Stimulated activated CD8-positive, alpha-beta memory T cell treated with anti-CD3 and anti-CD28 coated beads, Interleukin-12 subunit alpha, Interleukin-12 subunit beta, amount 100 ng/mL, for 24 hours (primary cell): ENCODE measurements around the gene RMC1.
"Not testable (repeated sequence)": the region's sequence is repeated elsewhere in the genome, so short reads cannot be mapped to it uniquely, and the experiment has no call there.

Experiments
- DNase-seq: peaks from one replicate; pipeline ENCODE4 v3.0.0-alpha.2; 2020; ENCODE audit errors: extremely low read depth

Gene RMC1

GRCh38 chr18:23560186-23560585 is 56.9 kb downstream of the RMC1 start:
- no peak for DNase-seq

- no peak for DNase-seq
These were observed 60.2 kb downstream of the RMC1 start for GRCh38 chr18:23563377-23564043.

- no peak for DNase-seq
These were observed 62.7 kb downstream of the RMC1 start for GRCh38 chr18:23565916-23566547.

GRCh38 chr18:23567671-23568070 is 64.4 kb downstream of the RMC1 start:
- no peak for DNase-seq

- DNase-seq, result no peak
These were observed 65.2 kb downstream of the RMC1 start for GRCh38 chr18:23568281-23569138.

- DNase-seq, result no peak
These were observed 66.2 kb downstream of the RMC1 start for GRCh38 chr18:23569299-23570063.

GRCh38 chr18:23570912-23571504 is 67.7 kb downstream of the RMC1 start:
- DNase-seq, result no peak

- no peak for DNase-seq
These were observed 68.7 kb downstream of the RMC1 start for GRCh38 chr18:23572012-23572411.

GRCh38 chr18:23572570-23572969 is 69.3 kb downstream of the RMC1 start:
- DNase-seq, result no peak

GRCh38 chr18:23573020-23573419 is 69.7 kb downstream of the RMC1 start:
- DNase-seq, result no peak

- no peak for DNase-seq
These were observed 70.5 kb downstream of the RMC1 start for GRCh38 chr18:23573626-23574431.

- no peak for DNase-seq
These were observed 71.4 kb downstream of the RMC1 start for GRCh38 chr18:23574611-23575308.

- DNase-seq, result no peak
These were observed 72.0 kb downstream of the RMC1 start for GRCh38 chr18:23575309-23575651.

- not testable (repeated sequence) for DNase-seq
These were observed 74.2 kb downstream of the RMC1 start for GRCh38 chr18:23577521-23577920.

GRCh38 chr18:23578067-23578701 is 74.9 kb downstream of the RMC1 start:
- no peak for DNase-seq

GRCh38 chr18:23578891-23579653 is 75.8 kb downstream of the RMC1 start:
- DNase-seq, result no peak

- DNase-seq, result no peak
These were observed 77.5 kb downstream of the RMC1 start for GRCh38 chr18:23580677-23581367.
